HepG2 (cell line): Measurements from ENCODE around the gene NSFL1C. TPM values are rescaled to one million over a fixed set of nuclear protein-coding genes. Genes with fewer than 3 reads are reported as not detected.

Source experiments
- ATAC-seq: fragments of 200-7000 bp; cut with Tn5 transposase; 3 replicates; pipeline ENCODE4 v1.9.1; 2020; ENCODE audit warnings: mild to moderate bottlenecking, moderate library complexity
- BruUV-seq: library from RNA; stranded (reverse); fragments of 400-500 nt; replicated peaks from 2 replicates; lab custom pipeline; 2021; lab: Mats Ljungman, UMichigan
- CTCF ChIA-PET: fragments of 300-600 bp; formaldehyde crosslinking; extraction: SDS; loops from one replicate; lab custom pipeline; 2021; ENCODE audit warnings: low total read pairs, inconsistent platforms, low intra/inter-chr PET ratio; lab: Yijun Ruan, JAX
- POLR2A ChIA-PET: fragments of 350-600 bp; sonication (Branson Sonifier 250); formaldehyde crosslinking; loops from one replicate; lab custom pipeline; 2020; ENCODE audit warnings: antibody characterized with exemption, inconsistent platforms; lab: Yijun Ruan, JAX
- DNase-seq: peaks from one replicate; pipeline ENCODE4 v3.0.0-alpha.2; 2015; ENCODE audit warnings: low spot score
- FAIRE-seq: peaks from 3 replicates; lab custom pipeline; 2011; peaks lifted over from hg19 to GRCh38; lab: Jason Lieb, UNC
- H2AFZ ChIP-seq: one replicate; pipeline ENCODE4 v1.6.1; 2011; ENCODE audit warnings: low read length, inconsistent platforms
- H3K27ac ChIP-seq: fragments of 300-600 bp; 3 replicates; pipeline ENCODE4 v1.8.0; 2011; ENCODE audit warnings: mixed run types, mild to moderate bottlenecking, mixed read lengths, low read length, inconsistent platforms; ENCODE audit not compliant: insufficient read depth; ENCODE audit errors: extremely low read length
- H3K27me3 ChIP-seq, 2 experiments: fragments of 200-600 bp in 1 of 2; 2 replicates in 1 of 2; 3 replicates in 1 of 2; pipeline versions ENCODE4 v1.6.0 to v1.8.0; 2011; ENCODE audit warnings: low read length in 2 of 2, mild to moderate bottlenecking in 2 of 2, moderate library complexity in 2 of 2, inconsistent platforms in 1 of 2; ENCODE audit not compliant: insufficient read depth in 2 of 2, control insufficient read depth in 1 of 2
- H3K36me3 ChIP-seq, 2 experiments: fragments of 200-600 bp in 1 of 2; replicated peaks in 1 of 2; 2 replicates in 1 of 2; 3 replicates in 1 of 2; pipeline versions ENCODE4 v1.5.1 to v1.8.0; 2011; ENCODE audit warnings: low read length in 2 of 2, inconsistent platforms in 1 of 2; ENCODE audit not compliant: insufficient read depth in 2 of 2, control insufficient read depth in 1 of 2
- H3K4me1 ChIP-seq: 2 replicates; pipeline ENCODE4 v1.5.1; 2012; ENCODE audit warnings: low read length, inconsistent platforms; ENCODE audit not compliant: insufficient read depth
- H3K4me2 ChIP-seq: 2 replicates; pipeline ENCODE4 v1.6.0; 2011; ENCODE audit warnings: low read depth, low read length, inconsistent platforms
- H3K4me3 ChIP-seq, 3 experiments: fragments of 200-600 bp in 1 of 3; sonication (generic), shearing (Covaris generic) in 1 of 3; replicated peaks in 1 of 3; 2 replicates each; pipeline ENCODE4 v1.5.1; 2011 to 2016; ENCODE audit warnings: low read length in 3 of 3, inconsistent platforms in 2 of 3, low read depth in 2 of 3, mild to moderate bottlenecking in 2 of 3, control low read depth in 1 of 3, mixed read lengths in 1 of 3; ENCODE audit not compliant: insufficient read depth in 1 of 3
- H3K79me2 ChIP-seq: one replicate; pipeline ENCODE4 v1.6.1; 2011; ENCODE audit warnings: low read length, inconsistent platforms; ENCODE audit not compliant: insufficient read depth
- H3K9ac ChIP-seq: 2 replicates; pipeline ENCODE4 v1.6.0; 2011; ENCODE audit warnings: mild to moderate bottlenecking, low read depth, low read length, inconsistent platforms; ENCODE audit not compliant: insufficient read depth
- H3K9me3 ChIP-seq: 2 replicates; pipeline ENCODE4 v1.5.1; 2012; ENCODE audit warnings: mild to moderate bottlenecking, low read length
- H4K20me1 ChIP-seq: 2 replicates; pipeline ENCODE4 v1.6.0; 2011; ENCODE audit warnings: inconsistent platforms, mild to moderate bottlenecking, low read length, moderate library complexity; ENCODE audit not compliant: insufficient read depth
- ADNP ChIP-seq: sonication (generic); formaldehyde crosslinking; IDR thresholded peaks from 2 replicates; pipeline ENCODE4 v1.4.0; 2020; ENCODE audit warnings: missing genetic modification reagents
- HBP1 ChIP-seq: IDR thresholded peaks from 2 replicates; pipeline ENCODE4 v1.6.1; 2016; ENCODE audit warnings: low read depth, control low read depth
- KIAA2018 ChIP-seq: sonication (generic); formaldehyde crosslinking; IDR thresholded peaks from 2 replicates; pipeline ENCODE4 v1.5.0; 2020; ENCODE audit warnings: mild to moderate bottlenecking, missing genetic modification reagents, borderline replicate concordance
- MIXL1 ChIP-seq: IDR thresholded peaks from 2 replicates; pipeline ENCODE4 v1.6.1; 2016
- RNF2 ChIP-seq: fragments of 450-650 bp; conservative IDR thresholded peaks from 2 replicates; pipeline ENCODE4 v1.6.1; 2016; ENCODE audit warnings: low read depth
- SNAPC5 ChIP-seq: sonication (generic); formaldehyde crosslinking; IDR thresholded peaks from 2 replicates; pipeline ENCODE4 v1.8.1; 2023; ENCODE audit warnings: mild to moderate bottlenecking, missing genetic modification reagents, borderline replicate concordance
- TEF ChIP-seq: sonication (generic); formaldehyde crosslinking; IDR thresholded peaks from 2 replicates; pipeline ENCODE4 v1.5.0; 2020; ENCODE audit warnings: missing genetic modification reagents
- ZMAT5 ChIP-seq: sonication (generic); formaldehyde crosslinking; IDR thresholded peaks from 2 replicates; pipeline ENCODE4 v1.5.0; 2020; ENCODE audit warnings: mild to moderate bottlenecking, low read depth, missing genetic modification reagents, borderline replicate concordance
- ZNF749 ChIP-seq: sonication (generic); formaldehyde crosslinking; IDR thresholded peaks from 2 replicates; pipeline ENCODE4 v1.8.0; 2022; ENCODE audit warnings: mild to moderate bottlenecking, missing genetic modification reagents, moderate library complexity, borderline replicate concordance
- ZNF790 ChIP-seq: sonication (generic); formaldehyde crosslinking; IDR thresholded peaks from 2 replicates; pipeline ENCODE4 v1.8.0; 2022; ENCODE audit warnings: missing genetic modification reagents, mild to moderate bottlenecking, borderline replicate concordance
- WGBS: methylation state at CpG from one replicate; pipeline ENCODE4 v1.1.6; 2017; ENCODE audit warnings: low lambda C conversion rate; 5-methylcytosine and 5-hydroxymethylcytosine counted together
- in situ Hi-C: cut with HindIII; loops from 2 replicates; pipeline ENCODE4 v1.10.0; 2017; ENCODE audit warnings: low pct_unique_long_range_greater_than_20kb; ENCODE audit not compliant: extremely low pct_ligation_motif_present
- intact Hi-C: fragments of 100-400 bp; cut with micrococcal nuclease; formaldehyde crosslinking; loops from one replicate; pipeline ENCODE4 v1.10.0; 2022; ENCODE audit not compliant: unreplicated experiment
- polyA plus RNA-seq, 8 experiments: library from polyadenylated mRNA; depleted of rRNA in 3 of 8; stranded (reverse) in 7 of 8; unstranded in 1 of 8; fragments of >200 nt; fragmentation: Illumina TruSeq in 4 of 8; extraction: Trizol in 4 of 8; gene quantifications; 2 replicates each; pipeline versions ENCODE4 v1.2.1 to v1.2.3, GENCODE V29; 2011 to 2016; ENCODE audit warnings: low read depth in 4 of 8, missing spikeins in 1 of 8, mixed read lengths in 1 of 8; ENCODE audit not compliant: insufficient read depth in 1 of 8
- total RNA-seq, 5 experiments: library from RNA; depleted of rRNA; stranded (reverse); fragments of >200 nt; fragmentation: Illumina TruSeq; extraction: Trizol; gene quantifications; 2 replicates each; pipeline ENCODE4 v1.2.3, GENCODE V29; 2016; ENCODE audit warnings: low read depth in 1 of 5

The NSFL1C gene
- total and polyA plus RNA-seq, 2 of the 13 experiments (the other 11 are each of a cell fraction or from before 2014, with no cell fraction given): 22.9 to 62.7 TPM

- no peak for TF ChIP-seq KIAA2018
These were observed 73.7 kb downstream of the NSFL1C start, which contains the start of gene FKBP1A (continued) for GRCh38 chr20:1392693-1393506.

- WGBS: 2% methylated on average over 10 of the region's 13 CpGs
- Histone ChIP-seq H2AFZ (no peak overlapping the region), H3K27me3 (peaks cover 0 to 17% of the 10 kb centered on the region in 2 experiments; a peak in 2 of 5 replicates), H3K36me3 (peaks cover 4 to 21% of the 10 kb centered on the region in 2 experiments; a peak in 4 of 5 replicates), H4K20me1 (peaks cover 43% of the 10 kb centered on the region), H3K4me1 (peaks cover 53% of the 10 kb centered on the region), H3K9ac (peak overlapping the region; percentile 89), H3K4me2 (peak overlapping the region; percentile 99), H3K79me2 (peaks cover 55% of the 10 kb centered on the region), H3K4me3 (peak overlapping the region; percentile 78 to 91 (median 91)), H3K27ac (peak overlapping the region; percentile 36), H3K9me3 (no peaks in the 10 kb centered on the region)
- ATAC-seq: peak; percentile 51
- intact Hi-C loops (loop anchor here (2.0 to 10.0 kb wide), 3 partner anchors 44 to 278 kb away; partner anchors contain the start of genes NSFL1C and PSMF1), in situ Hi-C loops (no loop called here)
- ChIA-PET POLR2A (interaction anchor here (1.2 to 4.7 kb wide), 7 partner anchors 9 to 1078 kb away, joined by 3 to 41 read pairs (median 4); partner anchors contain the start of genes SDCBP2 and SNRPB), CTCF (no interaction called here)
- no TSS peak for BruUV-seq
- DNase-seq: no peak
- FAIRE-seq: no peak
- no peak for TF ChIP-seq TEF (CRISPR knock-in tag)
- no peak for TF ChIP-seq HBP1
- no peak for TF ChIP-seq MIXL1 (CRISPR knock-in tag)
- TF ChIP-seq ZMAT5 (CRISPR knock-in tag): 0 out of 2 replicates have a peak, but pooled peaks have one; percentile 47
- TF ChIP-seq ADNP (CRISPR knock-in tag): peak; percentile 20; the same call in 1 of the 2 replicates
- 0 out of 2 replicates have a peak, but pooled peaks have one; percentile 15 for TF ChIP-seq SNAPC5 (CRISPR knock-in tag)
- peak; percentile 80; the same call in 1 of the 2 replicates for TF ChIP-seq ZNF749
- TF ChIP-seq ZNF790 (CRISPR knock-in tag): 0 out of 2 replicates have a peak, but pooled peaks have one; percentile 71
- no peak for TF ChIP-seq RNF2
These were observed 74.3 kb downstream of the NSFL1C start for GRCh38 chr20:1392443-1392692.
